ENCODE results near the gene SPDYA.

The SPDYA gene

GRCh38 chr2:28802975-28803429 is 7.6 kb upstream of the SPDYA start:
- Histone ChIP-seq H3K9ac (ENCODE audit: low read length) (no peak overlapping the region), H3K14ac (ENCODE audit: low read length) (no peak overlapping the region), H3K27me3 (ENCODE audit: insufficient read depth, low read length) (no peaks in the 10 kb centered on the region), H3K79me2 (ENCODE audit: control insufficient read depth, insufficient read depth, low read length, poor library complexity) (no peaks in the 10 kb centered on the region), H2BK5ac (ENCODE audit: low read depth, low read length, poor library complexity) (no peak overlapping the region), H2BK12ac (ENCODE audit: low read length) (no peak overlapping the region), H4K8ac (ENCODE audit: low read depth, low read length) (no peak overlapping the region), H3K27ac (ENCODE audit: low read depth, low read length) (no peak overlapping the region), H3K18ac (ENCODE audit: low read length) (no peak overlapping the region), H2AK5ac (ENCODE audit: low read length) (no peak overlapping the region), H3K4me3 (ENCODE audit: low read depth, low read length) (no peak overlapping the region), H3K4me1 (ENCODE audit: control insufficient read depth in 1 of 2, insufficient read depth in 2 of 2, low read length in 2 of 2) (no peaks in the 10 kb centered on the region), H3K79me1 (ENCODE audit: low read length) (no peaks in the 10 kb centered on the region), H4K91ac (ENCODE audit: low read depth, low read length) (no peak overlapping the region), H3K36me3 (ENCODE audit: control insufficient read depth in 1 of 2, insufficient read depth in 2 of 2, low read length in 2 of 2) (peaks cover 9 to 14% of the 10 kb centered on the region in 2 experiments), H3K4ac (ENCODE audit: low read depth, low read length) (no peak overlapping the region), H2AFZ (ENCODE audit: insufficient read depth, low read length, poor library complexity) (no peak overlapping the region), H3K9me3 (ENCODE audit: insufficient read depth, low read depth, low read length) (no peaks in the 10 kb centered on the region), H3K4me2 (ENCODE audit: low read length) (no peak overlapping the region), H3K23ac (ENCODE audit: low read length) (no peak overlapping the region), H4K12ac (ENCODE audit: low read depth, low read length) (no peak overlapping the region), H2BK120ac (ENCODE audit: insufficient read depth, low read length, poor library complexity) (no peak overlapping the region)
- DNase-seq = no peak
- WGBS (ENCODE audit: extremely low coverage, insufficient coverage, insufficient read length) = no CpG with 5 or more reads among the region's 4 CpGs

- no CpG with 5 or more reads among the region's 10 CpGs for WGBS (ENCODE audit: extremely low coverage, insufficient coverage, insufficient read length)
These were observed 707 bp upstream of the SPDYA start for GRCh38 chr2:28809927-28810326.

GRCh38 chr2:28818053-28818452 is 7.4 kb downstream of the SPDYA start:
- H3K79me2 ChIP-seq (ENCODE audit: control insufficient read depth, insufficient read depth, low read length, poor library complexity) = no peaks in the 10 kb centered on the region
- no peak overlapping the region for H3K4me2 ChIP-seq (ENCODE audit: low read length)
- no peaks in the 10 kb centered on the region for H3K79me1 ChIP-seq (ENCODE audit: low read length)
- H3K36me3 ChIP-seq (ENCODE audit: control insufficient read depth in 1 of 2, insufficient read depth in 2 of 2, low read length in 2 of 2) = no peaks in the 10 kb centered on the region
- H3K18ac ChIP-seq (ENCODE audit: low read length) = no peak overlapping the region
- no peak overlapping the region for H2BK120ac ChIP-seq (ENCODE audit: insufficient read depth, low read length, poor library complexity)
- no peak for DNase-seq
- H3K14ac ChIP-seq (ENCODE audit: low read length) = no peak overlapping the region
- no peaks in the 10 kb centered on the region for H3K27me3 ChIP-seq (ENCODE audit: insufficient read depth, low read length)
- no peak overlapping the region for H4K12ac ChIP-seq (ENCODE audit: low read depth, low read length)
- no peaks in the 10 kb centered on the region for H3K9me3 ChIP-seq (ENCODE audit: insufficient read depth, low read depth, low read length)
- no CpG with 5 or more reads among the region's 3 CpGs for WGBS (ENCODE audit: extremely low coverage, insufficient coverage, insufficient read length)
- no peaks in the 10 kb centered on the region for H3K4me1 ChIP-seq (ENCODE audit: control insufficient read depth in 1 of 2, insufficient read depth in 2 of 2, low read length in 2 of 2)
- no peak overlapping the region for H3K23ac ChIP-seq (ENCODE audit: low read length)
- no peak overlapping the region for H3K4me3 ChIP-seq (ENCODE audit: low read depth, low read length)
- H4K91ac ChIP-seq (ENCODE audit: low read depth, low read length) = no peak overlapping the region
- no peak overlapping the region for H2AFZ ChIP-seq (ENCODE audit: insufficient read depth, low read length, poor library complexity)
- no peak overlapping the region for H4K8ac ChIP-seq (ENCODE audit: low read depth, low read length)
- no peak overlapping the region for H2AK5ac ChIP-seq (ENCODE audit: low read length)
- no peak overlapping the region for H2BK12ac ChIP-seq (ENCODE audit: low read length)
- H3K27ac ChIP-seq (ENCODE audit: low read depth, low read length) = no peak overlapping the region
- no peak overlapping the region for H2BK5ac ChIP-seq (ENCODE audit: low read depth, low read length, poor library complexity)
- no peak overlapping the region for H3K9ac ChIP-seq (ENCODE audit: low read length)
- H3K4ac ChIP-seq (ENCODE audit: low read depth, low read length) = no peak overlapping the region

More at GRCh38 chr2:28809927-28810326, 707 bp upstream of the SPDYA start:
- Histone ChIP-seq H4K8ac (ENCODE audit: low read depth, low read length) (no peak overlapping the region), H3K23ac (ENCODE audit: low read length) (no peak overlapping the region), H3K9ac (ENCODE audit: low read length) (no peak overlapping the region), H3K36me3 (ENCODE audit: control insufficient read depth in 1 of 2, insufficient read depth in 2 of 2, low read length in 2 of 2) (peaks cover 6 to 9% of the 10 kb centered on the region in 2 experiments), H3K18ac (ENCODE audit: low read length) (no peak overlapping the region), H4K91ac (ENCODE audit: low read depth, low read length) (no peak overlapping the region), H2BK120ac (ENCODE audit: insufficient read depth, low read length, poor library complexity) (no peak overlapping the region), H3K4me1 (ENCODE audit: control insufficient read depth in 1 of 2, insufficient read depth in 2 of 2, low read length in 2 of 2) (peaks cover 10 to 11% of the 10 kb centered on the region in 2 experiments), H3K14ac (ENCODE audit: low read length) (no peak overlapping the region), H3K4ac (ENCODE audit: low read depth, low read length) (no peak overlapping the region), H3K79me2 (ENCODE audit: control insufficient read depth, insufficient read depth, low read length, poor library complexity) (no peaks in the 10 kb centered on the region), H3K9me3 (ENCODE audit: insufficient read depth, low read depth, low read length) (no peaks in the 10 kb centered on the region), H2BK5ac (ENCODE audit: low read depth, low read length, poor library complexity) (no peak overlapping the region), H2BK12ac (ENCODE audit: low read length) (no peak overlapping the region), H4K12ac (ENCODE audit: low read depth, low read length) (peak overlapping the region; percentile 81), H2AFZ (ENCODE audit: insufficient read depth, low read length, poor library complexity) (no peak overlapping the region), H3K4me3 (ENCODE audit: low read depth, low read length) (no peak overlapping the region), H3K4me2 (ENCODE audit: low read length) (peak overlapping the region; percentile 96), H3K27me3 (ENCODE audit: insufficient read depth, low read length) (no peaks in the 10 kb centered on the region), H3K79me1 (ENCODE audit: low read length) (no peaks in the 10 kb centered on the region), H3K27ac (ENCODE audit: low read depth, low read length) (no peak overlapping the region), H2AK5ac (ENCODE audit: low read length) (no peak overlapping the region)
- peak in 1 of 2 donors; percentile 13 for DNase-seq

GRCh38 chr2:28821295-28821958 is 10.8 kb downstream of the SPDYA start:
- whole genome bisulfite sequencing (ENCODE audit: extremely low coverage, insufficient coverage, insufficient read length) = no CpG with 5 or more reads among the region's 8 CpGs
- no peaks in the 10 kb centered on the region for H3K9me3 ChIP-seq (ENCODE audit: insufficient read depth, low read depth, low read length)
- no peak overlapping the region for H3K14ac ChIP-seq (ENCODE audit: low read length)
- H3K18ac ChIP-seq (ENCODE audit: low read length) = no peak overlapping the region
- no peak overlapping the region for H3K27ac ChIP-seq (ENCODE audit: low read depth, low read length)
- H4K91ac ChIP-seq (ENCODE audit: low read depth, low read length) = no peak overlapping the region
- no peak overlapping the region for H2BK12ac ChIP-seq (ENCODE audit: low read length)
- no peaks in the 10 kb centered on the region for H3K79me1 ChIP-seq (ENCODE audit: low read length)
- no peak overlapping the region for H2BK5ac ChIP-seq (ENCODE audit: low read depth, low read length, poor library complexity)
- no peak overlapping the region for H3K4ac ChIP-seq (ENCODE audit: low read depth, low read length)
- H3K23ac ChIP-seq (ENCODE audit: low read length) = no peak overlapping the region
- no peak overlapping the region for H2BK120ac ChIP-seq (ENCODE audit: insufficient read depth, low read length, poor library complexity)
- no peaks in the 10 kb centered on the region for H3K79me2 ChIP-seq (ENCODE audit: control insufficient read depth, insufficient read depth, low read length, poor library complexity)
- H2AK5ac ChIP-seq (ENCODE audit: low read length) = no peak overlapping the region
- no peak overlapping the region for H3K4me2 ChIP-seq (ENCODE audit: low read length)
- no peak overlapping the region for H4K12ac ChIP-seq (ENCODE audit: low read depth, low read length)
- H3K4me1 ChIP-seq (ENCODE audit: control insufficient read depth in 1 of 2, insufficient read depth in 2 of 2, low read length in 2 of 2) = no peaks in the 10 kb centered on the region
- no peak overlapping the region for H4K8ac ChIP-seq (ENCODE audit: low read depth, low read length)
- no peaks in the 10 kb centered on the region for H3K27me3 ChIP-seq (ENCODE audit: insufficient read depth, low read length)
- H2AFZ ChIP-seq (ENCODE audit: insufficient read depth, low read length, poor library complexity) = no peak overlapping the region
- H3K36me3 ChIP-seq (ENCODE audit: control insufficient read depth in 1 of 2, insufficient read depth in 2 of 2, low read length in 2 of 2) = no peaks in the 10 kb centered on the region
- H3K4me3 ChIP-seq (ENCODE audit: low read depth, low read length) = no peak overlapping the region
- peak; percentile 44 to 83 for DNase-seq
- H3K9ac ChIP-seq (ENCODE audit: low read length) = no peak overlapping the region

Measured in trophoblast cell (in vitro differentiated cells and primary cell).